NCI-H2171 treated with DMSO at 0.1 percent for 48 hours (cell line): Measurements from ENCODE around the gene NXPH3.
"Not testable (repeated sequence)": the region's sequence is repeated elsewhere in the genome, so short reads cannot be mapped to it uniquely, and the experiment has no call there.

Experiments used
- DNase-seq: peaks from one replicate; lab custom pipeline; 2025; lab: John Stamatoyannopoulos, UW

Gene NXPH3

GRCh38 chr17:49554694-49555494 is 20.8 kb upstream of the NXPH3 start:
- no peak for DNase-seq

DNA sequence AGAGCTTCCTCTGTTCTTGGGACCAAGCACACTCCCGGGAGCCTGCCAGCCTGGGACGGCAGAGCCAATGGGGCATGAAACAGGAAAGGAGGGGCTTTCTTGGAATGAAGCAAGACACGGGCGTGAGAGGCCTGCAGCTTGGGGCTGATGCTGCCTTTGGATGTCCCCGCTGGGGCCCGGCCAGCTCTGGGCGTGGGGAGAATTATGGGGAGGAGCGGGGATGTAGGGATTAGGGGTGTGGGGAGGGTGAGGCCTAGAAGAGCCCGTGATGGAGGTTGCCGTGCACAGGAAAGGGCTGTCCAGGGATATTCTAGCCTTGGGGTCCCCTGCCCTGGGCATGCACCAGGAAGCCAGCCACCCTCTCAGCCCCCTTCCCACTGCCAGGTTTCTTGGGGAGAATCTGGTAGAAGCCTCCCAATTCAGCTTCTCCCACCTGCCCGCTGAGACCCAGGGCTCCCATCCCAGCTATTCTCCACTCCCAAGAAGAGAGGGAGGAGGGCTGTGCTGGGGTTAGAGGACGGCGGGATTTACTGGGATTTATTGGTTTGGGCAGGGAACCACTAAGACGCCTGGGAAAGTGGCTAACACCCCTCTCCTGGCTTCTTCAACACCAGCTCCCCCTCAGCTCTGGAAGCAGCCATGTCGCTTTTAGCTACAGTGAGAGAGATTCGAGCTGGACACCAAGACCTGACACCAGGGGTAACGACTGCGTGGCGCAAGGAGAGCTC is 20.0 kb upstream of the NXPH3 start:
- DNase-seq = no peak

GRCh38 chr17:49556223-49556943 is 19.3 kb upstream of the NXPH3 start:
- peak; percentile 73 for DNase-seq

DNA sequence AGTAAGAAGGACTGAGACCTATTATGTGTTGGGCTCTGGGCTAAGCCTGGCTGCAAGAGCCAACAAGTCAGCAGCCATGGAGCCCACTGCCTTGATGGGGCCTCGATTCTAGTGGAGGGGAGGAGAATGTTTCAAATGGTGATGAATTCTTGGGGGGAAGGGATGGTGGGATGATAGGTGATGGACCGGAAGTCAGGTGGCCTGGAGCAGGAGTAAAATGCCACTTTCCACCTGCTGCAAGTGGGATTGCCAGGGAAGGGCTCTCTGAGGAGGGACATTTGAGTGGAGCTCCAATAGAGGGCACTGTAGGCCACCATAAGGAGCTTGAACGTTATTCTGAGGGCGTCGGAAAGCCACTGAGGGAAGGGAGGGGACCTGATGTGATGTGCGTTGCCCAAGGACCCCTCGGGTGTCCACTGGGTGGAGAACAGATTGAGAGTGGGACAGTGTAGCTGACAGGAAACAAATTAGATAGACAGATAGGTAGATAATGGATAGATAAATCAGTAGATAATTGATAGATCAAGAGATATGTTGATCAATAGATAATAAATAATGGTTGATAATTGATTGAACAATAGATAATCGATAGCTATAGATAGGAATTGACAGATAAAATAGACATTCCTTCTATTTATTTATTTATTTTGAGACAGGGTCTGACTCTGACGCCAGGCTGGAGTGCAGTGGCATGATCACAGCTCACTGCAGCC is 18.2 kb upstream of the NXPH3 start:
- DNase-seq = peak; percentile 79

- no peak for DNase-seq
These were observed 11.0 kb upstream of the NXPH3 start for GRCh38 chr17:49564638-49565037.

- peak; percentile 87 for DNase-seq
These were observed 9.7 kb upstream of the NXPH3 start for GRCh38 chr17:49565948-49566491.

DNA sequence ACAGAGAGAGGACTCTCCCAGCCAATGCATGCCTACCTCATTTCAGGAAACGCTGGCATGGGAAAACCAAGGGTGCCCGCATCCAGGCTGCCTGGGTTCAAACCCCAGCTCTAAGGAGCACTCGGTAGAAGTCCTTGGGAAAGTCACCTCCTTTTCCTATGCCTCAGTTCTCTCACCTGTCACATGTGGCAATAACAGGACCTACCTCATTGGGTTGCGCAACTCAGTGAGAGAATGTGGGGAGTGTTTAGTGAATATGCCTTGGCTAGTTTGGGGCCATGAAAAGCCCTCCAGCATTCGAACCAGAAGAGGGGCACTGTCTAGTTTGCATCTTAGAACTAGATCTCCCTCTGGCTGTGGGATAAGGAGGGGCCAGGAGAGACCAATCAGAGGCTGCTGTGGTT is 9.0 kb upstream of the NXPH3 start:
- no peak for DNase-seq

GRCh38 chr17:49567104-49567521 is 8.6 kb upstream of the NXPH3 start:
- no peak for DNase-seq

DNA sequence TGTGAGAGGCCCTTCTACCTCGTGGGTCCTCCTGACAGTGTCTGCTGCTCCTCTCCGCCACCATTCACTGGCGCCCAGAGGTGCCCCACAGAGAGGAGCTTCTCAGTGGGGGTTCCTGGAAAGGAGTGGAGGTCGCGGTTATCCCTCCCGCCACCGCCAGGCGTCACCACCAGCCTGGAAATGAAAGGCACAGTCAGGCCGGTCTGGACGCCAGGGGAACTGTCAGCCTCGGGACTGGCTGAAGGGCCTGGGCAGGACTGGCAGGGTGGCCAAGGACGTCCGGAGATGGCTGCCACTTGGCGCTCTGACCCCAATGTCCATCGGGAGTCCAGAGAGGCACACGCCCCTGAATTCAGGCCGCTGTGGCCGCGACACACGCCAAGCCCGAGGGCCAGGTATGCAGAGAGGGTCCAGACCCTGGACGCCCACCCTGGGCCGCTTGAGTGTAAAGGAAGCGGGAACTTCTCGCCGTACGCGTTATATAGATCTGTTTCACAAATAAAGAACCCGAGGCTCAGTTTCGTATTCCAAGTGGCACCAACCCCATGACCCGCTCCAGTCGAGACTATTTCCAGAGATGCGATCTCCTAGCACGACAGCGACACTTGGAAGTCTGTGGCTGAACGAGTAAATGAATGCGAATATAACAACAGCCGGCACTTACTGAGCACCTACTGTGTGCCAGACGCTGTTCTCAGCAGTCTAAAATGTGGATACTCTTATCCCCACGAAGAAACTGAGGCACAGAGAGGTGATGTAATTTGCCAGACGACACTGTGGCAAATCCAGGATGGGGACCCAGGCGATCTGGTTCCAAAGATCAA is 7.6 kb upstream of the NXPH3 start:
- no peak for DNase-seq

- DNase-seq = not testable (repeated sequence)
These were observed 7.0 kb upstream of the NXPH3 start for GRCh38 chr17:49568695-49569047.

- no peak for DNase-seq
These were observed 5.0 kb upstream of the NXPH3 start for GRCh38 chr17:49570540-49571242.

- no peak for DNase-seq
These were observed 4.4 kb upstream of the NXPH3 start for GRCh38 chr17:49571283-49571682.

DNA sequence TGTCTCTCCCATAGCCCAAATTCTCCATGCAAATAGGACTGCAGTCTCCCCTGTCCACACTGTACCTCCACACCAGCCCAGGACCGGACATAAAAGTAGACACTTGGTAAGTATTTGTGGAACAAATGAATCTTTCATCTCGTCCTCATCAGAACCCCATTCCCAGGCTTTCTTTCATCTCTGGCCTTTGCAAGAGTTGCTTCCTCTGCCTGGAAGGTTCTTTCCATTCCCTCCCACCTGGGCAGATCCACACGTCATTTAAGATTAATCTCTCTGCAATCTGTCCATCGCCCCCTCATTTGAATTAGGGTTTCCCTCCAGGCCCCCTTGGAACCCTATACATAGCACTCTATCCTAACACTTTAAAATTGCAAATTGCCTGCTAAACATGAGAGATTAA is 3.9 kb upstream of the NXPH3 start:
- no peak for DNase-seq

GRCh38 chr17:49572226-49572625 is 3.4 kb upstream of the NXPH3 start:
- no peak for DNase-seq

DNA sequence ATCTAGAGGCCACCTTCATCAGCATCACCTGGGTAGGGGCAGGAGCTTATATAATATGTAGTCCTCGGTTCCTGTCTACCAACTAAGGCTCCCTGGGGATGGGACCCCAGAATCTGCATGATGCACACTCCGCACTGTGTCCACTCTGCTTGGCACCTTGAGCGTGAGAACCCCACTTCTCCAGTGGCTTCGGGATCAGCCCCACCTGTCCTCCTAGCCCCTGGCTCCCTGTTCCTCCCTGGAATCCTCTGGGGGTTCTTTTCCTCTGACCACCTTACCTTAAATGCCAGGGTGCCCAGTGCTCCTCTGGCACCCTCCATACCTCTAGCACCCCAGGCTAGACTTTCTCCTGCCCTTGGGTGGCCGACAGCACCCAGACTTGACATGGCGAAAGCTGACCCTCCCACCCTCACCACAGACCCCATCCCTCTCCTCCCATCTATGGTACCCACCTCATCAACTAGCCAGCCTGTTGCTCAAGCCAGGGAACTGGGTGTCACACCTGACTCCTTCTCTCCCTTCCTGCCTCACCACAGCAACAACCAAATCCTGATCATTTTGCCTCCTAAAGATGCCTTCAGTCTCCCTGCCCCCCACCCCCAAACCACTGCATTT is 2.8 kb upstream of the NXPH3 start:
- DNase-seq = no peak

- DNase-seq = no peak
These were observed 2.0 kb upstream of the NXPH3 start for GRCh38 chr17:49573510-49574322.

DNA sequence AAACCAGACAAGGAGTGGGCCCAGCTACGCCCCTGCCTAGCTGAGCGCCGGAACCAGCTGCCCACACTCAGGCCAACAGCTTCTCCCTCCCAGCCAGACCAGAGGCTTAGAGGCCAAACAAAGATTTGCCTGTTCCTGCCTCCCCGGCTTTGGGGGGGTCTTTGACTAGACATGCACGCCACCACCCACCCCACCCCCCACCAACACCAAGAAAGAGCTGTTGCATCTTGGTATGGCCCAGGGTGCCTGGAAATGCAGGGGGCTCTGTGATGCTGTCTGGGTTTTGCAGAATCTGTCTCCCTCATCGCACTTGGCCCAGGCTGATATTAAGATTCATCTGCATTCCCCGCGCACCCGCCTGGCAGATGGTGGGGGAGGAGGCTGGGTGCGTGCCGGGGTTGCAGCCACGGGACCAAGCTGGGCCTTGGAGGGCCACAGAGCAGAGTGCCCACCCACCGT is 1.3 kb upstream of the NXPH3 start:
- peak; percentile 40 for DNase-seq

DNA sequence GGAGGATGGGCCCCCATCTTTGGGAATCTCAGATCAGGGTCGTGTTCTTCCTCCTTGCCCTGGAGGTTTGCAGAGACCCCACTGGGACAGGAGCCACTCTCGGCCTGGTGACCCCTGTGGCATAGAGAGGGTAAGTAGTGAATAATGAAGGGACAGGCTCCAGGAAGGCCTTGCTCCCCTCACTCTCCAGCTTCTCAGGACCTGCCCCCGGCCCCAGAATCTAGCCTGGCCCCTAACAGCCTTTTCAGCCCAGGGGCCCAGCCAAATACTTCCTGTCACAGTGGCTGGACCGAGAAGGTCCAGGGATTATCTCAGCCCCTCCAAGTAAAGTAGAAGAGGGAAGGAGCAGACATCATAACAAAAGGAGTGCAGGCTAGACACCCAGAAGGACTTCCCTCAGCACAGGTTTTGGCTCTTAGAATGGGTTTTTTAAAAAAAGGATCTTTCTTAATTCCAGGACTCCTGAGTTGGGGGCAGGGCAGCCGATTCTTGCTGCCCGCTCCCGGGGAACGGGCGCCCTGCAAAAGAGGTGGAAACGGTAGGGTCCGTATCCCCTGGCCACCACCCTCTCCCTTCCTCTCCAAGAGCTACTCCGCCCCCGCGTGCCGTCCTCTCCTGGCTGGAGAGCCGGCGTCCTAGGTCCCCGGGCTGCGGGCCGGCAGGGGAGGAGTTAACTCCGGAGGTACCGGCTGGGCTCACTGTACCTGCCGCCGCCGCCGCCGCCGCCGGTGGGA is 559 bp upstream of the NXPH3 start:
- no peak for DNase-seq
